ENCODE results near the gene DOCK2.
"Not testable (repeated sequence)": the region's sequence is repeated elsewhere in the genome, so short reads cannot be mapped to it uniquely, and the experiment has no call there.

Gene DOCK2

GRCh38 chr5:169938439-169938838, 301.4 kb downstream of the DOCK2 start:
- Histone ChIP-seq H3K4me1 (no peaks in the 10 kb centered on the region), H3K36me3 (replicated peaks) (no peaks in the 10 kb centered on the region), H3K9me3 (no peaks in the 10 kb centered on the region), H3K27me3 (ENCODE audit: low read depth) (no peaks in the 10 kb centered on the region), H3K4me3 (no peak overlapping the region)
- in situ Hi-C loops (cut with MboI; ENCODE audit: low sequenced_read_pairs): no loop called here
- DNase-seq (ENCODE audit: low spot score in 2 of 2): no peak

GRCh38 chr5:169939731-169940130, 302.7 kb downstream of the DOCK2 start:
- in situ Hi-C loops (cut with MboI; ENCODE audit: low sequenced_read_pairs): no loop called here

GRCh38 chr5:169941542-169941941, 304.5 kb downstream of the DOCK2 start:
- in situ Hi-C loops (cut with MboI; ENCODE audit: low sequenced_read_pairs): no loop called here

More at GRCh38 chr5:169939731-169940130, 302.7 kb downstream of the DOCK2 start:
- H3K4me3 ChIP-seq: no peak overlapping the region
- no peak for DNase-seq (ENCODE audit: low spot score in 2 of 2)
- H3K9me3 ChIP-seq: no peaks in the 10 kb centered on the region
- H3K36me3 ChIP-seq (replicated peaks): no peaks in the 10 kb centered on the region
- no peaks in the 10 kb centered on the region for H3K27me3 ChIP-seq (ENCODE audit: low read depth)
- no peaks in the 10 kb centered on the region for H3K4me1 ChIP-seq

GRCh38 chr5:169942181-169942580, 305.1 kb downstream of the DOCK2 start:
- in situ Hi-C loops (cut with MboI; ENCODE audit: low sequenced_read_pairs): no loop called here
- H3K4me1 ChIP-seq: peaks cover 12% of the 10 kb centered on the region
- no peak for DNase-seq (ENCODE audit: low spot score in 2 of 2)
- H3K36me3 ChIP-seq (replicated peaks): no peaks in the 10 kb centered on the region
- no peaks in the 10 kb centered on the region for H3K9me3 ChIP-seq
- H3K27me3 ChIP-seq (ENCODE audit: low read depth): no peaks in the 10 kb centered on the region
- H3K4me3 ChIP-seq: no peak overlapping the region

More at GRCh38 chr5:169941542-169941941, 304.5 kb downstream of the DOCK2 start:
- Histone ChIP-seq H3K9me3 (no peaks in the 10 kb centered on the region), H3K36me3 (replicated peaks) (no peaks in the 10 kb centered on the region), H3K4me3 (no peak overlapping the region), H3K27me3 (ENCODE audit: low read depth) (no peaks in the 10 kb centered on the region), H3K4me1 (peaks cover 12% of the 10 kb centered on the region)
- no peak for DNase-seq (ENCODE audit: low spot score in 2 of 2)

- H3K36me3 ChIP-seq (replicated peaks): no peaks in the 10 kb centered on the region
- H3K9me3 ChIP-seq: no peaks in the 10 kb centered on the region
- no peaks in the 10 kb centered on the region for H3K27me3 ChIP-seq (ENCODE audit: low read depth)
- in situ Hi-C loops (cut with MboI; ENCODE audit: low sequenced_read_pairs): no loop called here
- no peak overlapping the region for H3K4me3 ChIP-seq
- no peak for DNase-seq (ENCODE audit: low spot score in 2 of 2)
- peaks cover 12% of the 10 kb centered on the region for H3K4me1 ChIP-seq
Observed at GRCh38 chr5:169943026-169943425, 306.0 kb downstream of the DOCK2 start.

GRCh38 chr5:169944115-169944514, 307.0 kb downstream of the DOCK2 start:
- no peaks in the 10 kb centered on the region for H3K36me3 ChIP-seq (replicated peaks)
- H3K27me3 ChIP-seq (ENCODE audit: low read depth): no peaks in the 10 kb centered on the region
- H3K4me3 ChIP-seq: no peak overlapping the region
- peaks cover 12% of the 10 kb centered on the region for H3K4me1 ChIP-seq
- no peak for DNase-seq (ENCODE audit: low spot score in 2 of 2)
- H3K9me3 ChIP-seq: no peaks in the 10 kb centered on the region
- in situ Hi-C loops (cut with MboI; ENCODE audit: low sequenced_read_pairs): no loop called here

GRCh38 chr5:169944922-169945680, 308.0 kb downstream of the DOCK2 start:
- Histone ChIP-seq H3K36me3 (replicated peaks) (no peaks in the 10 kb centered on the region), H3K27me3 (ENCODE audit: low read depth) (no peaks in the 10 kb centered on the region), H3K9me3 (no peaks in the 10 kb centered on the region), H3K4me1 (peaks cover 12% of the 10 kb centered on the region), H3K4me3 (no peak overlapping the region)
- in situ Hi-C loops (cut with MboI; ENCODE audit: low sequenced_read_pairs): no loop called here
- no peak for DNase-seq (ENCODE audit: low spot score in 2 of 2)

GRCh38 chr5:169945831-169946261, 308.8 kb downstream of the DOCK2 start:
- H3K27me3 ChIP-seq (ENCODE audit: low read depth): no peaks in the 10 kb centered on the region
- H3K9me3 ChIP-seq: no peaks in the 10 kb centered on the region
- peaks cover 12% of the 10 kb centered on the region for H3K4me1 ChIP-seq
- H3K36me3 ChIP-seq (replicated peaks): no peaks in the 10 kb centered on the region
- peak; percentile 81 to 84 for DNase-seq (ENCODE audit: low spot score in 2 of 2)
- in situ Hi-C loops (cut with MboI; ENCODE audit: low sequenced_read_pairs): no loop called here
- no peak overlapping the region for H3K4me3 ChIP-seq

- Histone ChIP-seq H3K36me3 (replicated peaks) (no peaks in the 10 kb centered on the region), H3K9me3 (no peaks in the 10 kb centered on the region), H3K27me3 (ENCODE audit: low read depth) (no peaks in the 10 kb centered on the region), H3K4me3 (no peak overlapping the region), H3K4me1 (peaks cover 12% of the 10 kb centered on the region)
- DNase-seq (ENCODE audit: low spot score in 2 of 2): no peak
- in situ Hi-C loops (cut with MboI; ENCODE audit: low sequenced_read_pairs): no loop called here
Observed at GRCh38 chr5:169946743-169947295, 309.7 kb downstream of the DOCK2 start.

GRCh38 chr5:169950333-169950732, 313.3 kb downstream of the DOCK2 start:
- Histone ChIP-seq H3K9me3 (no peaks in the 10 kb centered on the region), H3K4me1 (peaks cover 10% of the 10 kb centered on the region), H3K4me3 (no peak overlapping the region), H3K36me3 (replicated peaks) (no peaks in the 10 kb centered on the region), H3K27me3 (ENCODE audit: low read depth) (no peaks in the 10 kb centered on the region)
- in situ Hi-C loops (cut with MboI; ENCODE audit: low sequenced_read_pairs): no loop called here
- DNase-seq (ENCODE audit: low spot score in 2 of 2): no peak

GRCh38 chr5:169953196-169953595, 316.1 kb downstream of the DOCK2 start:
- H3K4me3 ChIP-seq; H3K9me3 ChIP-seq; H3K4me1 ChIP-seq; in situ Hi-C loops (cut with MboI; ENCODE audit: low sequenced_read_pairs); DNase-seq (ENCODE audit: low spot score in 2 of 2); H3K27me3 ChIP-seq (ENCODE audit: low read depth); H3K36me3 ChIP-seq (replicated peaks): not testable (repeated sequence)

GRCh38 chr5:169954786-169955185, 317.7 kb downstream of the DOCK2 start:
- no peaks in the 10 kb centered on the region for H3K36me3 ChIP-seq (replicated peaks)
- H3K4me3 ChIP-seq: no peak overlapping the region
- in situ Hi-C loops (cut with MboI; ENCODE audit: low sequenced_read_pairs): no loop called here
- no peaks in the 10 kb centered on the region for H3K27me3 ChIP-seq (ENCODE audit: low read depth)
- no peaks in the 10 kb centered on the region for H3K4me1 ChIP-seq
- no peak for DNase-seq (ENCODE audit: low spot score in 2 of 2)
- no peaks in the 10 kb centered on the region for H3K9me3 ChIP-seq

GRCh38 chr5:169956126-169956525, 319.1 kb downstream of the DOCK2 start:
- DNase-seq (ENCODE audit: low spot score in 2 of 2): no peak
- H3K36me3 ChIP-seq (replicated peaks): no peaks in the 10 kb centered on the region

GRCh38 chr5:169956756-169957155, 319.7 kb downstream of the DOCK2 start:
- Histone ChIP-seq H3K27me3 (ENCODE audit: low read depth) (no peaks in the 10 kb centered on the region), H3K4me3 (no peak overlapping the region), H3K9me3 (no peaks in the 10 kb centered on the region), H3K36me3 (replicated peaks) (no peaks in the 10 kb centered on the region), H3K4me1 (no peaks in the 10 kb centered on the region)
- in situ Hi-C loops (cut with MboI; ENCODE audit: low sequenced_read_pairs): no loop called here
- no peak for DNase-seq (ENCODE audit: low spot score in 2 of 2)

More at GRCh38 chr5:169956126-169956525, 319.1 kb downstream of the DOCK2 start:
- no peak overlapping the region for H3K4me3 ChIP-seq
- H3K4me1 ChIP-seq: no peaks in the 10 kb centered on the region
- no peaks in the 10 kb centered on the region for H3K27me3 ChIP-seq (ENCODE audit: low read depth)
- H3K9me3 ChIP-seq: no peaks in the 10 kb centered on the region
- in situ Hi-C loops (cut with MboI; ENCODE audit: low sequenced_read_pairs): no loop called here

All from HAP-1 (cell line).